Thoracic aorta endothelial cell (primary cell): ENCODE data around the gene KMT2D. TPM values are rescaled to one million over a fixed set of nuclear protein-coding genes. Genes with fewer than 3 reads are reported as not detected.

Experiments used
- total RNA-seq: library from RNA; depleted of rRNA; stranded (reverse); fragments of >200 nt; gene quantifications from 2 replicates; pipeline ENCODE4 v1.2.3, GENCODE V29; 2012

The KMT2D gene
- 66.4 and 79.6 TPM in 2 replicates for total RNA-seq

GRCh38 chr12:49060237-49061156 is at the start of gene KMT2D:
Gene KMT2D, minus strand, starts transcription at chr12:49060794. Its CDS starts 5,470 bp downstream, at chr12:49055324.

GRCh38 chr12:49094160-49094974 is 33.8 kb upstream of the KMT2D start, which contains the start of gene DHH:
Gene DHH, minus strand, starts transcription at chr12:49094801. Its CDS starts 289 bp downstream, at chr12:49094512.

GRCh38 chr12:49069507-49070346 is 9.1 kb upstream of the KMT2D start, which contains the start of gene RHEBL1:
Gene RHEBL1, minus strand, starts transcription at chr12:49069979. Its CDS starts 194 bp downstream, at chr12:49069785.

GRCh38 chr12:49018261-49019119 is 42.1 kb downstream of the KMT2D start, which contains the start of gene PRKAG1:
Gene PRKAG1, minus strand, starts transcription at chr12:49018776. Its CDS starts 36 bp downstream, at chr12:49018740.

Other genes starting within 250 kb of the KMT2D start
- gene CACNB3, start 242.3 kb downstream of the KMT2D start, total RNA-seq, result 23.4 and 26.6 TPM in 2 replicates
- 78.9 and 94.9 TPM in 2 replicates for gene DDX23, start 208.6 kb downstream of the KMT2D start, total RNA-seq
- gene RND1, start 194.9 kb downstream of the KMT2D start, total RNA-seq, result 0.57 and 1.5 TPM in 2 replicates
- 21.0 and 29.2 TPM in 2 replicates for gene FKBP11, start 135.3 kb downstream of the KMT2D start, total RNA-seq
- 83.8 and 102 TPM in 2 replicates for gene ARF3, start 103.3 kb downstream of the KMT2D start, total RNA-seq
- gene WNT10B, start 89.1 kb downstream of the KMT2D start, total RNA-seq, result 0.07 and 0.13 TPM in 2 replicates
- gene WNT1, start 82.5 kb downstream of the KMT2D start, total RNA-seq, result not detected in 2 replicates
- gene DDN, start 61.4 kb downstream of the KMT2D start, total RNA-seq, result 0.13 and 0.29 TPM in 2 replicates
- 55.2 and 56.5 TPM in 2 replicates for gene PRKAG1, start 42.0 kb downstream of the KMT2D start, total RNA-seq
- 0.66 and 1.4 TPM in 2 replicates for gene RHEBL1, start 9.2 kb upstream of the KMT2D start, total RNA-seq
- gene DHH, start 34.0 kb upstream of the KMT2D start, total RNA-seq, result 5.3 and 9.0 TPM in 2 replicates
- 58.9 and 62.1 TPM in 2 replicates for gene LMBR1L, start 50.1 kb upstream of the KMT2D start, total RNA-seq
- 2,263 and 3,197 TPM in 2 replicates for gene TUBA1B, start 70.6 kb upstream of the KMT2D start, total RNA-seq
- 792 and 805 TPM in 2 replicates for gene TUBA1A, start 128.3 kb upstream of the KMT2D start, total RNA-seq
- 580 and 869 TPM in 2 replicates for gene TUBA1C, start 204.3 kb upstream of the KMT2D start, total RNA-seq
- 0.14 and 0.27 TPM in 2 replicates for gene PRPH, start 234.4 kb upstream of the KMT2D start, total RNA-seq